HEK293 (cell line): ENCODE results near the gene CSMD2.

Experiments
- CTCF ChIA-PET: fragments of 350-600 bp; formaldehyde crosslinking; extraction: SDS; loops from one replicate; lab custom pipeline; 2021; ENCODE audit warnings: antibody characterized with exemption; lab: Yijun Ruan, JAX
- POLR2A ChIA-PET: fragments of 300-600 bp; formaldehyde crosslinking; extraction: SDS; loops from one replicate; lab custom pipeline; 2020; ENCODE audit warnings: antibody characterized with exemption, inconsistent platforms; lab: Yijun Ruan, JAX
- H3K27ac ChIP-seq: fragments of 200-500 bp; sonication (Bioruptor generic); 2 replicates; pipeline ENCODE4 v1.5.1; 2014; ENCODE audit warnings: low read depth, low read length, control low read depth, inconsistent platforms; ENCODE audit errors: extremely low read depth
- H3K36me3 ChIP-seq, 2 experiments: fragments of 200-500 bp in 1 of 2; sonication (Bioruptor generic) in 1 of 2; 1 replicate in 1 of 2; 2 replicates in 1 of 2; pipeline ENCODE4 v1.5.1; 2014 to 2017; ENCODE audit warnings: inconsistent platforms in 2 of 2, low read length in 2 of 2; ENCODE audit not compliant: control insufficient read depth in 2 of 2, insufficient read depth in 1 of 2
- H3K4me1 ChIP-seq: fragments of 200-500 bp; sonication (Bioruptor generic); 2 replicates; pipeline ENCODE4 v1.5.1; 2014; ENCODE audit warnings: mild to moderate bottlenecking, low read length, inconsistent platforms; ENCODE audit not compliant: control insufficient read depth, insufficient read depth
- H3K4me3 ChIP-seq: 2 replicates; pipeline ENCODE4 v1.5.1; 2011; ENCODE audit warnings: low read depth, mild to moderate bottlenecking, control low read depth, low read length, moderate library complexity
- H3K9me3 ChIP-seq: fragments of 200-500 bp; sonication (Bioruptor generic); 2 replicates; pipeline ENCODE4 v1.5.1; 2014; ENCODE audit warnings: low read depth, low read length, inconsistent platforms; ENCODE audit not compliant: control insufficient read depth, insufficient read depth
- IKZF3 ChIP-seq: fragments of 450-650 bp; IDR thresholded peaks from 2 replicates; pipeline ENCODE4 v1.5.0; 2018; ENCODE audit warnings: missing biosample characterization, mild to moderate bottlenecking, missing genetic modification characterization, moderate library complexity
- OVOL3 ChIP-seq: fragments of 450-650 bp; formaldehyde crosslinking; IDR thresholded peaks from 2 replicates; pipeline ENCODE4 v1.5.1; 2016; ENCODE audit warnings: missing biosample characterization, missing genetic modification characterization
- SETDB1 ChIP-seq: IDR thresholded peaks from one replicate; pipeline ENCODE4 v1.6.1; 2017; ENCODE audit warnings: mild to moderate bottlenecking, low read length, moderate library complexity, mixed read lengths; ENCODE audit not compliant: insufficient read length
- TRIM28 ChIP-seq: IDR thresholded peaks from 2 replicates; pipeline ENCODE4 v1.6.1; 2011; ENCODE audit warnings: low read length, control low read depth, borderline replicate concordance
- YY1 ChIP-seq: fragments of 450-650 bp; formaldehyde crosslinking; IDR thresholded peaks from 2 replicates; pipeline ENCODE4 v1.5.1; 2018; ENCODE audit warnings: missing biosample characterization, missing genetic modification characterization
- ZFP41 ChIP-seq: fragments of 450-650 bp; formaldehyde crosslinking; IDR thresholded peaks from 2 replicates; pipeline ENCODE4 v1.5.1; 2016; ENCODE audit warnings: missing biosample characterization, missing genetic modification characterization, borderline replicate concordance
- ZNF112 ChIP-seq: fragments of 450-650 bp; formaldehyde crosslinking; IDR thresholded peaks from 2 replicates; pipeline ENCODE4 v1.5.0; 2017; ENCODE audit warnings: missing biosample characterization, missing genetic modification characterization
- ZNF114 ChIP-seq: fragments of 450-650 bp; formaldehyde crosslinking; IDR thresholded peaks from 2 replicates; pipeline ENCODE4 v1.5.0; 2017; ENCODE audit warnings: missing biosample characterization, missing genetic modification characterization
- ZNF138 ChIP-seq: fragments of 450-650 bp; formaldehyde crosslinking; IDR thresholded peaks from 2 replicates; pipeline ENCODE4 v1.5.1; 2016; ENCODE audit warnings: missing biosample characterization, missing genetic modification characterization, borderline replicate concordance
- ZNF140 ChIP-seq: fragments of 450-650 bp; formaldehyde crosslinking; IDR thresholded peaks from 2 replicates; pipeline ENCODE4 v1.5.1; 2016; ENCODE audit warnings: missing biosample characterization, missing genetic modification characterization
- ZNF169 ChIP-seq: fragments of 450-650 bp; formaldehyde crosslinking; IDR thresholded peaks from 2 replicates; pipeline ENCODE4 v1.5.1; 2016; ENCODE audit warnings: missing biosample characterization, missing genetic modification characterization
- ZNF175 ChIP-seq: fragments of 450-650 bp; formaldehyde crosslinking; IDR thresholded peaks from 2 replicates; pipeline ENCODE4 v1.5.1; 2016; ENCODE audit warnings: missing biosample characterization, missing genetic modification characterization
- ZNF211 ChIP-seq: fragments of 450-650 bp; formaldehyde crosslinking; IDR thresholded peaks from 2 replicates; pipeline ENCODE4 v1.5.1; 2016; ENCODE audit warnings: low read depth, missing biosample characterization, missing genetic modification characterization
- ZNF311 ChIP-seq: fragments of 450-650 bp; formaldehyde crosslinking; IDR thresholded peaks from 2 replicates; pipeline ENCODE4 v1.5.1; 2017; ENCODE audit warnings: missing biosample characterization, missing genetic modification characterization, borderline replicate concordance
- ZNF335 ChIP-seq: fragments of 450-650 bp; formaldehyde crosslinking; conservative IDR thresholded peaks from 2 replicates; pipeline ENCODE4 v1.5.1; 2016; ENCODE audit warnings: missing biosample characterization, missing genetic modification characterization
- ZNF426 ChIP-seq: fragments of 450-650 bp; formaldehyde crosslinking; IDR thresholded peaks from 2 replicates; pipeline ENCODE4 v1.5.1; 2017; ENCODE audit warnings: missing biosample characterization, missing genetic modification characterization, mild to moderate bottlenecking, inconsistent platforms, moderate library complexity
- ZNF473 ChIP-seq: fragments of 450-650 bp; formaldehyde crosslinking; IDR thresholded peaks from 2 replicates; pipeline ENCODE4 v1.5.1; 2017; ENCODE audit warnings: missing biosample characterization, missing genetic modification characterization
- ZNF677 ChIP-seq: fragments of 450-650 bp; IDR thresholded peaks from 2 replicates; pipeline ENCODE4 v1.5.0; 2018; ENCODE audit warnings: missing biosample characterization, mild to moderate bottlenecking, missing genetic modification characterization, moderate library complexity
- ZNF768 ChIP-seq: fragments of 450-650 bp; formaldehyde crosslinking; IDR thresholded peaks from 2 replicates; pipeline ENCODE4 v1.5.1; 2018; ENCODE audit warnings: missing biosample characterization, mild to moderate bottlenecking, missing genetic modification characterization
- ZNF791 ChIP-seq: fragments of 450-650 bp; formaldehyde crosslinking; IDR thresholded peaks from 2 replicates; pipeline ENCODE4 v1.5.1; 2016; ENCODE audit warnings: missing biosample characterization, missing genetic modification characterization
- ZNF837 ChIP-seq: fragments of 450-650 bp; formaldehyde crosslinking; IDR thresholded peaks from 2 replicates; pipeline ENCODE4 v1.5.1; 2016; ENCODE audit warnings: missing biosample characterization, missing genetic modification characterization
- TF ChIP-seq, protein P1 (sequence below): fragments of 450-650 bp; formaldehyde crosslinking; IDR thresholded peaks from 2 replicates; pipeline ENCODE4 v1.5.1; 2016; ENCODE audit warnings: missing biosample characterization, missing genetic modification characterization
- TF ChIP-seq, protein P2 (sequence below): IDR thresholded peaks from 2 replicates; pipeline ENCODE4 v1.6.1; 2011; ENCODE audit warnings: mild to moderate bottlenecking, low read depth, low read length, borderline replicate concordance
- TF ChIP-seq, protein P3 (sequence below): fragments of 450-650 bp; formaldehyde crosslinking; IDR thresholded peaks from 2 replicates; pipeline ENCODE4 v1.5.1; 2016; ENCODE audit warnings: missing biosample characterization, missing genetic modification characterization
- TF ChIP-seq, protein P4 (sequence below): fragments of 450-650 bp; IDR thresholded peaks from 2 replicates; pipeline ENCODE4 v1.5.1; 2018; ENCODE audit warnings: missing biosample characterization, missing genetic modification characterization
- TF ChIP-seq, protein P5 (sequence below): fragments of 450-650 bp; formaldehyde crosslinking; IDR thresholded peaks from 2 replicates; pipeline ENCODE4 v1.5.1; 2016; ENCODE audit warnings: missing biosample characterization, missing genetic modification characterization

The CSMD2 gene

DNA sequence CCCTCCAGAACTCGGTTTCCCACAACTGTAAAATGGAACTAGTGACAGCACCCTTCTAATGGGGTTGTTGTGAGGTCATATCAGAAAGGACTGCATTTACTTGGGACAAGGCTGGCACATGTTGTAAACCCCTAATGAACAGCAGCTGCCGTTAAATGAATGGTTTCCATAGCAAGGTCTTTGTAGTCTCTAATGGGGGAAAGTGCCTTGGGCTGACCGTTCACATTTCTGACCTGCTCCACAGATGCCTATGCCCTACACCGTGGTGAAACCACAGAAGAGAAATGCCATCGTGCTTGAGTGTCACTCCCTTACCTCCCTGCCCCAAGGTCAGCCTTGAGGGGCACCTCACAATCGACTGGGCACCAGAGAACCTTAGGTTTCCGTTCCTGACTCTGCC is 549.5 kb downstream of the CSMD2 start:
- no peaks in the 10 kb centered on the region for H3K9me3 ChIP-seq
- H3K4me1 ChIP-seq, result no peaks in the 10 kb centered on the region
- CTCF ChIA-PET, result interaction anchor here (0.7 kb wide), 1 partner anchor 395 kb away, joined by 3 read pairs; no protein-coding TSS in a partner anchor
- POLR2A ChIA-PET, result no interaction called here
- H3K36me3 ChIP-seq, result no peaks in the 10 kb centered on the region
- H3K4me3 ChIP-seq, result no peak overlapping the region
- no peak for TF ChIP-seq ZNF112 (tag by site-specific recombination)
- TF ChIP-seq YY1, result no peak
- no peak for TF ChIP-seq IKZF3 (tag by site-specific recombination)
- no peak overlapping the region for H3K27ac ChIP-seq

DNA sequence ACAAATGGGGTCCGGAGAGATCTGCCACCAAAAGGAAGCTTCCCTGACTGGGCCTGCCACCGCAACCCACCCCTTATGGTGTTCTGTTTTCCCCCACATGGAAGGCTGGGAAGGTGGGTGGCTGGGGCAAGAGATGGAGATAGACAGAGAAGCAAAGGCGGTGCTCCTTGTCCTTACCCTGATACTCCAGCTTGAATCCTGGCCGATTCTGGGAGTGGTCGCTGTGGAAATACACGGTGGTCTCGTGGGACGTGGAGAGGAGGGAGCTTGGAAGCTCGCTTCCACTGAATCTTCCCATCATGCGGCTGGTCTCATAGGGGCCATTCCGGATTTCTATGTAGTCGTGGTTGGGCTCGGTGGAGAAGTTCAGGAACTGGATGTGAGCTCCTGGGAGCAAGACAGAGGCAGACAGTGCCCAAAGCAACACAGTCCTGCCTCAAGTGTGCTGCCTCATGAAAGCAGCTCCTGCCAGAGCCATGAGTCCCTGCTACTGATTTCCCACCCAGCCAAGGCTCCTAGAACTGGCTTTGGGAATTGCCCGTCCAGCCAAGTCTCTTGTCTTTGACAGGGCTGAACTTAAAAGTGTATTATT is 554.1 kb downstream of the CSMD2 start:
- CTCF ChIA-PET, result interaction anchor here (0.6 to 4.5 kb wide), 8 partner anchors 11 to 367 kb away, joined by 3 to 27 read pairs (median 7); partner anchors contain the start of gene ZSCAN20

DNA sequence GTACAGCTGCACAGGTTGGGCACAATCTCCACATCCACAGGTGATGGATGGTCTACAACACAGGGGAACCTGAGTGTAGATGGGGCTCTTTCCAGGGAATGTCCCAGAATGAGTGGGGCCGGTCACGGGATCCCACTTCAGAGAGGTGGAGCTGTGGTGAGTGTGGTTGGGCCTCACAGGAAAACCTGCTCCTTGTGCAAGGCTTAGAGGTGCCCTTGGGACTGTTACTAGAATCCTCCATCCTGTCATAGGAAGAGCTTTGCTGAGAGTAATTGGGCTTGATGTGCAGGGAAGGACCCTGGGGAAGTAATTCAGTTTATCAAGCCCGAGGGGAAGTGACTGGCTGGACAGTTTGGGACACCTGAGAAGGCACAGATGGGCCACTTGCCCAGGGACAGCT is 554.6 kb downstream of the CSMD2 start:
- Histone ChIP-seq H3K27ac (no peak overlapping the region), H3K4me1 (no peaks in the 10 kb centered on the region), H3K9me3 (no peaks in the 10 kb centered on the region), H3K36me3 (no peaks in the 10 kb centered on the region), H3K4me3 (no peak overlapping the region)
- CTCF ChIA-PET, result interaction anchor here (0.6 to 4.5 kb wide), 7 partner anchors 19 to 366 kb away, joined by 3 to 27 read pairs (median 4); partner anchors contain the start of gene ZSCAN20
- POLR2A ChIA-PET, result no interaction called here
- TF ChIP-seq, protein P1, sequence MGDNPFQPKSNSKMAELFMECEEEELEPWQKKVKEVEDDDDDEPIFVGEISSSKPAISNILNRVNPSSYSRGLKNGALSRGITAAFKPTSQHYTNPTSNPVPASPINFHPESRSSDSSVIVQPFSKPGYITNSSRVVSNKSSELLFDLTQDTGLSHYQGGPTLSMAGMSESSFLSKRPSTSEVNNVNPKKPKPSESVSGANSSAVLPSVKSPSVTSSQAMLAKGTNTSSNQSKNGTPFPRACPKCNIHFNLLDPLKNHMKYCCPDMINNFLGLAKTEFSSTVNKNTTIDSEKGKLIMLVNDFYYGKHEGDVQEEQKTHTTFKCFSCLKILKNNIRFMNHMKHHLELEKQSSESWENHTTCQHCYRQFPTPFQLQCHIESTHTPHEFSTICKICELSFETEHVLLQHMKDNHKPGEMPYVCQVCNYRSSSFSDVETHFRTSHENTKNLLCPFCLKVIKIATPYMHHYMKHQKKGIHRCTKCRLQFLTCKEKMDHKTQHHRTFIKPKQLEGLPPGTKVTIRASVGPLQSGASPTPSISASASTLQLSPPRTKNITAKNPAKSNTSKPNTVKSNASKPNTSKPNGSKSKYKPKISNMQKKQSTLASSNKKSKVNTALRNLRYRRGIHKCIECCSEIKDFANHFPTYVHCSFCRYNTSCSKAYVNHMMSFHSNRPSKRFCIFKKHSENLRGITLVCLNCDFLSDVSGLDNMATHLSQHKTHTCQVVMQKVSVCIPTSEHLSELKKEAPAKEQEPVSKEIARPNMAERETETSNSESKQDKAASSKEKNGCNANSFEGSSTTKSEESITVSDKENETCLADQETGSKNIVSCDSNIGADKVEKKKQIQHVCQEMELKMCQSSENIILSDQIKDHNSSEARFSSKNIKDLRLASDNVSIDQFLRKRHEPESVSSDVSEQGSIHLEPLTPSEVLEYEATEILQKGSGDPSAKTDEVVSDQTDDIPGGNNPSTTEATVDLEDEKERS, result no peak
- TF ChIP-seq ZNF473 (tag by site-specific recombination), result no peak
- TF ChIP-seq, protein P2, sequence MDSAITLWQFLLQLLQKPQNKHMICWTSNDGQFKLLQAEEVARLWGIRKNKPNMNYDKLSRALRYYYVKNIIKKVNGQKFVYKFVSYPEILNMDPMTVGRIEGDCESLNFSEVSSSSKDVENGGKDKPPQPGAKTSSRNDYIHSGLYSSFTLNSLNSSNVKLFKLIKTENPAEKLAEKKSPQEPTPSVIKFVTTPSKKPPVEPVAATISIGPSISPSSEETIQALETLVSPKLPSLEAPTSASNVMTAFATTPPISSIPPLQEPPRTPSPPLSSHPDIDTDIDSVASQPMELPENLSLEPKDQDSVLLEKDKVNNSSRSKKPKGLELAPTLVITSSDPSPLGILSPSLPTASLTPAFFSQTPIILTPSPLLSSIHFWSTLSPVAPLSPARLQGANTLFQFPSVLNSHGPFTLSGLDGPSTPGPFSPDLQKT, result no peak
- TF ChIP-seq ZNF426 (tag by site-specific recombination), result no peak
- TF ChIP-seq, protein P3, sequence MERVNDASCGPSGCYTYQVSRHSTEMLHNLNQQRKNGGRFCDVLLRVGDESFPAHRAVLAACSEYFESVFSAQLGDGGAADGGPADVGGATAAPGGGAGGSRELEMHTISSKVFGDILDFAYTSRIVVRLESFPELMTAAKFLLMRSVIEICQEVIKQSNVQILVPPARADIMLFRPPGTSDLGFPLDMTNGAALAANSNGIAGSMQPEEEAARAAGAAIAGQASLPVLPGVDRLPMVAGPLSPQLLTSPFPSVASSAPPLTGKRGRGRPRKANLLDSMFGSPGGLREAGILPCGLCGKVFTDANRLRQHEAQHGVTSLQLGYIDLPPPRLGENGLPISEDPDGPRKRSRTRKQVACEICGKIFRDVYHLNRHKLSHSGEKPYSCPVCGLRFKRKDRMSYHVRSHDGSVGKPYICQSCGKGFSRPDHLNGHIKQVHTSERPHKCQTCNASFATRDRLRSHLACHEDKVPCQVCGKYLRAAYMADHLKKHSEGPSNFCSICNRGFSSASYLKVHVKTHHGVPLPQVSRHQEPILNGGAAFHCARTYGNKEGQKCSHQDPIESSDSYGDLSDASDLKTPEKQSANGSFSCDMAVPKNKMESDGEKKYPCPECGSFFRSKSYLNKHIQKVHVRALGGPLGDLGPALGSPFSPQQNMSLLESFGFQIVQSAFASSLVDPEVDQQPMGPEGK (tag by site-specific recombination), result no peak
- no peak for TF ChIP-seq ZNF114 (tag by site-specific recombination)

More for the DNA sequence above, 554.1 kb downstream of the CSMD2 start:
- no peak for TF ChIP-seq OVOL3 (tag by site-specific recombination)
- TF ChIP-seq ZNF140, result no peak
- TF ChIP-seq ZNF768 (tag by site-specific recombination), result no peak
- no peak for TF ChIP-seq ZNF837 (tag by site-specific recombination)
- TF ChIP-seq, protein P3 (tag by site-specific recombination), result no peak
- TF ChIP-seq ZNF677 (tag by site-specific recombination), result no peak
- TF ChIP-seq, protein P4, sequence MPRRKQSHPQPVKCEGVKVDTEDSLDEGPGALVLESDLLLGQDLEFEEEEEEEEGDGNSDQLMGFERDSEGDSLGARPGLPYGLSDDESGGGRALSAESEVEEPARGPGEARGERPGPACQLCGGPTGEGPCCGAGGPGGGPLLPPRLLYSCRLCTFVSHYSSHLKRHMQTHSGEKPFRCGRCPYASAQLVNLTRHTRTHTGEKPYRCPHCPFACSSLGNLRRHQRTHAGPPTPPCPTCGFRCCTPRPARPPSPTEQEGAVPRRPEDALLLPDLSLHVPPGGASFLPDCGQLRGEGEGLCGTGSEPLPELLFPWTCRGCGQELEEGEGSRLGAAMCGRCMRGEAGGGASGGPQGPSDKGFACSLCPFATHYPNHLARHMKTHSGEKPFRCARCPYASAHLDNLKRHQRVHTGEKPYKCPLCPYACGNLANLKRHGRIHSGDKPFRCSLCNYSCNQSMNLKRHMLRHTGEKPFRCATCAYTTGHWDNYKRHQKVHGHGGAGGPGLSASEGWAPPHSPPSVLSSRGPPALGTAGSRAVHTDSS (tag by site-specific recombination), result no peak
- TF ChIP-seq, protein P5, sequence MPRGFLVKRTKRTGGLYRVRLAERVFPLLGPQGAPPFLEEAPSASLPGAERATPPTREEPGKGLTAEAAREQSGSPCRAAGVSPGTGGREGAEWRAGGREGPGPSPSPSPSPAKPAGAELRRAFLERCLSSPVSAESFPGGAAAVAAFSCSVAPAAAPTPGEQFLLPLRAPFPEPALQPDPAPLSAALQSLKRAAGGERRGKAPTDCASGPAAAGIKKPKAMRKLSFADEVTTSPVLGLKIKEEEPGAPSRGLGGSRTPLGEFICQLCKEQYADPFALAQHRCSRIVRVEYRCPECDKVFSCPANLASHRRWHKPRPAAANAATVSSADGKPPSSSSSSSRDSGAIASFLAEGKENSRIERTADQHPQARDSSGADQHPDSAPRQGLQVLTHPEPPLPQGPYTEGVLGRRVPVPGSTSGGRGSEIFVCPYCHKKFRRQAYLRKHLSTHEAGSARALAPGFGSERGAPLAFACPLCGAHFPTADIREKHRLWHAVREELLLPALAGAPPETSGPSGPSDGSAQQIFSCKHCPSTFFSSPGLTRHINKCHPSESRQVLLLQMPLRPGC (tag by site-specific recombination), result no peak
- TF ChIP-seq SETDB1, result no peak
- TF ChIP-seq ZNF175 (tag by site-specific recombination), result no peak
- no peak for TF ChIP-seq ZNF138 (tag by site-specific recombination)
- no peak for TF ChIP-seq ZNF211 (tag by site-specific recombination)
- TF ChIP-seq TRIM28, result no peak
- no peak for TF ChIP-seq ZNF169 (tag by site-specific recombination)
- no peak for TF ChIP-seq ZNF311 (tag by site-specific recombination)
- no peak for TF ChIP-seq ZNF791
- TF ChIP-seq ZNF335 (tag by site-specific recombination), result no peak
- TF ChIP-seq ZFP41 (tag by site-specific recombination), result no peak
- Histone ChIP-seq H3K9me3 (no peaks in the 10 kb centered on the region), H3K4me1 (no peaks in the 10 kb centered on the region), H3K27ac (no peak overlapping the region), H3K4me3 (no peak overlapping the region), H3K36me3 (no peaks in the 10 kb centered on the region)
- POLR2A ChIA-PET, result no interaction called here
